Activated T-cell treated with anti-CD3 and anti-CD28 coated beads, Interleukin-2, amount 50 U/mL, for 72 hours (primary cell): Measurements from ENCODE around the gene INSC. TPM values are rescaled to one million over a fixed set of nuclear protein-coding genes. Genes with fewer than 3 reads are reported as not detected.
A peak's percentile ranks its signal among the peaks of the same experiment; 100 is the strongest.

Experiments
- ATAC-seq, 2 donors: fragments of 150-1000 bp; cut with Tn5 transposase; replicated peaks in 1 of 2; 2 replicates each; pipeline ENCODE4 v1.10.0; 2021; ENCODE audit warnings: moderate library complexity in 2 of 2, mild to moderate bottlenecking in 1 of 2
- DNase-seq, 2 donors: peaks; one replicate each; pipeline ENCODE4 v3.0.0; 2021 to 2022; ENCODE audit warnings: mixed read lengths in 1 of 2
- H3K27ac Mint-ChIP-seq: one replicate; pipeline ENCODE4 v1.8.0; 2022; ENCODE audit warnings: mild to moderate bottlenecking, moderate library complexity, mixed read lengths
- H3K27me3 Mint-ChIP-seq: one replicate; pipeline ENCODE4 v1.8.0; 2022; ENCODE audit warnings: low read depth, mixed read lengths
- H3K36me3 Mint-ChIP-seq, 2 donors: one replicate each; pipeline ENCODE4 v1.8.0; 2022; ENCODE audit warnings: mixed read lengths in 2 of 2, mild to moderate bottlenecking in 1 of 2; ENCODE audit not compliant: insufficient read depth in 2 of 2
- H3K4me1 Mint-ChIP-seq: one replicate; pipeline ENCODE4 v1.8.0; 2022; ENCODE audit warnings: low read depth, mixed read lengths
- H3K4me3 Mint-ChIP-seq, 2 donors: one replicate each; pipeline ENCODE4 v1.8.0; 2022; ENCODE audit warnings: mild to moderate bottlenecking in 2 of 2, mixed read lengths in 2 of 2, moderate library complexity in 2 of 2
- H3K9me3 Mint-ChIP-seq, 2 donors: one replicate each; pipeline ENCODE4 v1.8.0; 2022; ENCODE audit warnings: mixed read lengths in 2 of 2
- total RNA-seq, 2 donors: library from RNA; stranded (reverse); gene quantifications; one replicate each; pipeline ENCODE4 v1.2.3, GENCODE V29; 2022

The INSC gene
- total RNA-seq, 2 donors from 2014 or later: 0.96 to 3.1 TPM

- no peak overlapping the region for H3K27ac Mint-ChIP-seq
- DNase-seq: no peak
- no peaks in the 10 kb centered on the region for H3K36me3 Mint-ChIP-seq
- ATAC-seq: no peak
- H3K27me3 Mint-ChIP-seq: peaks cover 45% of the 10 kb centered on the region
- no peak overlapping the region for H3K4me3 Mint-ChIP-seq
- no peaks in the 10 kb centered on the region for H3K4me1 Mint-ChIP-seq
- H3K9me3 Mint-ChIP-seq: no peaks in the 10 kb centered on the region
These were observed 17.3 kb upstream of the INSC start for GRCh38 chr11:15097411-15097810.

DNA sequence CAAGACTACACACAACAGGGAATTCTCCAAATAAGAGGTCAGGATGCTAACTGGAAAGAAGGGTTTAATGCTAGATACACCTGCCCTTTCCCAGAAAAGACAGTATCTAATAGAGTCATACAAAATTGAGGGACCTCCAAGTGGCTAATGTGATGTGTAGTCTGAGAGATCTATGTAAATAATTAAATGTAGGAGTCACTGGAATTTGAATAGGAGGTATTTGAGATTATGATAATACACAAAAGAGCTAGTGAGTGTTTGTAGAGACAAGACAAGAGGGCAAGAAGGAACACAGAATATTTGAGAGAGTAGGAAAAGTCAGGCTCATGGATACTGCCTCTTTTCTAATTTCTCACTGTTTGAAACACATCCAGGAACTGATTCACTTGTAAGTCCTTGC, 15.5 kb upstream of the INSC start:
- Mint-ChIP-seq H3K36me3 (no peaks in the 10 kb centered on the region), H3K4me1 (no peaks in the 10 kb centered on the region), H3K27ac (no peak overlapping the region), H3K9me3 (no peaks in the 10 kb centered on the region), H3K27me3 (peaks cover 45% of the 10 kb centered on the region), H3K4me3 (no peak overlapping the region)
- no peak for DNase-seq
- ATAC-seq: no peak

GRCh38 chr11:15101072-15101709, 13.5 kb upstream of the INSC start:
- Mint-ChIP-seq H3K4me3 (no peak overlapping the region), H3K9me3 (no peaks in the 10 kb centered on the region), H3K27me3 (peaks cover 34% of the 10 kb centered on the region), H3K4me1 (no peaks in the 10 kb centered on the region), H3K27ac (no peak overlapping the region), H3K36me3 (no peaks in the 10 kb centered on the region)
- ATAC-seq (peak; percentile 53 to 63), DNase-seq (peak; percentile 53 to 55)

DNA sequence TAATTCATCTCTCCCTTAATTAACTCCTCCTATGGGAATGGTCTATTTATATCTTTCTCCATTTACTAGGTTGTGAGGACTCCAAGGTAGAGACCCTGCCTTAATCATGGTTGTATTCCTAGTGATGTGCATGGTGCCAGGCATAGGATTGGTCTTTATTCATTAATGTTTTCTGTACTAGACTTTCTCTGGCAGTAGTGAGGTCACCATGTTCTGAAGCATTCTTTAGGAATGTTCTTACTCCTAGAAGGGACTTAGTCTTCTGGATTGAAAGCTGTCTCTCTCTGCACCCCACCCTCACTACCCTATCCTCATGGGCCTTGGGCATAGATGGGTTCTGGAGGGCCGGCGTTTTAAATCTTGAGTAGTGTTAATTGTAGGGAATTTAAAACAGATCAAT, 10.6 kb upstream of the INSC start:
- Mint-ChIP-seq H3K4me1 (no peaks in the 10 kb centered on the region), H3K9me3 (no peaks in the 10 kb centered on the region)

DNA sequence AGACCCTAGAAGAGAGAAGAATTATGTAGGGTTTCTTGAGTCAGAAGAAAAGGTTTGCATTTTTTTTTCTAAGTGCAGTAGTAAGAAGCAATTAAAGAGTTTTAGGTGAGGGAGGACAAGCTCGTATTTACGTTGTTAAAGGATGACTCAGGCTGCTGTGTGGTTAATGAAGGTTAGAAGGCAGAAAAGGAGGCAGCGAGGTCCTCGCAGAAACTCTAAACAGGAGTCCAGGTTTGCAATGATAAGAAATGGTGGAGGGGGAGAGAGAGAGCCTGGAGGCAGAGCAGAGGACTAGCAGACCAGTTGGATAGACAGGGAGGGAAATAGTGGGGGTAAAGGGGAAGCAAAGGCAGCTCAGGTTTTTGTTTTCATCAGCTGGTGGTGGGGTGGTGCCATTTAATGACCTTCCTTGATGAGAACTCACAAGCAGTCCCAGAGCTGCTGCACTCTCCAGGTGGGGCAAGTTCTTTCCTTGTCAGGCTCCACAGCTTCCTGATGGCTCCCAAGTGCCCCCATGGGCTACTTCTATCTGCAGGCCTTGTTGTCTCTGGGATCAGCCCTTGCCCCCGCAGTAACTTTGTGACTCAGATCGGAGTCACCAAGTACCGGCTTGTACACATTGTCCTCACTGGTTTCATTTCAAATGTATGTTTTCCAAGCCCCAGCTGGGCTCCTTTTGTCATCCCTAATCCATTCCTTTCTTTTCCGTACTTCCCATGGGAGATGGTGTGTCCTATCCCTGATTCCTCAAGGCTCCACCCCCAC, 8.3 kb upstream of the INSC start:
- no peak for DNase-seq
- no peak for ATAC-seq
- Mint-ChIP-seq H3K27me3 (no peaks in the 10 kb centered on the region), H3K4me3 (no peak overlapping the region), H3K27ac (no peak overlapping the region), H3K4me1 (no peaks in the 10 kb centered on the region), H3K9me3 (no peaks in the 10 kb centered on the region), H3K36me3 (no peaks in the 10 kb centered on the region)

More for the DNA sequence above, 10.6 kb upstream of the INSC start:
- Mint-ChIP-seq H3K4me3 (no peak overlapping the region), H3K27me3 (peaks cover 15% of the 10 kb centered on the region), H3K27ac (no peak overlapping the region), H3K36me3 (no peaks in the 10 kb centered on the region)
- ATAC-seq: no peak
- DNase-seq: no peak

GRCh38 chr11:15107730-15108515, 6.8 kb upstream of the INSC start:
- DNase-seq (no peak), ATAC-seq (no peak)
- Mint-ChIP-seq H3K27me3 (no peaks in the 10 kb centered on the region), H3K4me3 (no peak overlapping the region), H3K4me1 (no peaks in the 10 kb centered on the region), H3K27ac (no peak overlapping the region), H3K9me3 (no peaks in the 10 kb centered on the region), H3K36me3 (no peaks in the 10 kb centered on the region)

- H3K27ac Mint-ChIP-seq: no peak overlapping the region
- H3K27me3 Mint-ChIP-seq: peaks cover 5% of the 10 kb centered on the region
- ATAC-seq (no peak), DNase-seq (no peak)
- no peak overlapping the region for H3K4me3 Mint-ChIP-seq
- no peaks in the 10 kb centered on the region for H3K9me3 Mint-ChIP-seq
- no peaks in the 10 kb centered on the region for H3K36me3 Mint-ChIP-seq
- peaks cover 7% of the 10 kb centered on the region for H3K4me1 Mint-ChIP-seq
These were observed 6.1 kb upstream of the INSC start for GRCh38 chr11:15108592-15109130.

DNA sequence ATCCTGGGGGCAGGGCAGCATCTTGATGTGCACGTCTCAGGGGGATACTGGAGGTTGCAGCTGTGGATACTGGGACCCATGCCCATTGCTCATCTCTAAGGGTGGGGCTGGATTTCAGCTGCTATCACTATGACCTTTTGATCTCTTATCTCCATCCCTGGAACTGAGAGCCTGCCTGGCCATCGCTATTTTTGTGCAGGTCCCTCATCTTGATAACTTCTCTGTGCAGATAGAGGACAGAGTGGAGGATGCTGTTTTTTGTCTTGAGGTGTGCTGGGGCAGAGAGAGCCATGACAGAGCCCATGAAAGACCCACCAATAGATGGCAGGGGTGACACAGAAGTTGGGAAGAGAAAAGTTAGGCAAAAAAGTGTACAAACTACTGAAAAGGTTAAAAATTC, 5.1 kb upstream of the INSC start:
- peaks cover 9% of the 10 kb centered on the region for H3K4me1 Mint-ChIP-seq
- no peak for DNase-seq
- ATAC-seq: no peak
- H3K4me3 Mint-ChIP-seq: no peak overlapping the region
- H3K27me3 Mint-ChIP-seq: peaks cover 13% of the 10 kb centered on the region
- no peaks in the 10 kb centered on the region for H3K36me3 Mint-ChIP-seq
- H3K9me3 Mint-ChIP-seq: no peaks in the 10 kb centered on the region
- no peak overlapping the region for H3K27ac Mint-ChIP-seq

DNA sequence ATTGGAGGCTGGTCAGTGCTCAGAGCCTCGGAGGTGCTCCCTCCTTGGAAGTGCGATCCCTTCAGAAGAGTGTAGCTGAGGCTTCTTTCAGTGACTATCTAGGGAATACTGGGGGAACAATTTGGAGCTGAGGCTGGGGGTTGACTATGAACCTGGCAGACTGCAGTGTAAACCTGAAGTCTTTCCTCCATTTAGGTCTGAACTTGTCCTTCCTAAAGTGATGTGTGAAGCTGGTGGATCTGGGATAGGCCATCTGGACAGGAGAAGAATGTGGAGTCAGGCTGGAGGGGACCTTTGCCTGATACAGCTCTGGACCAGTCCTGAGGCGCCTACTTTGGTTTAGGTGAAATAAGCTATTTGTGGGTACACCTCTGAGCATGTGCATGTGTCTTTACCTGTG, 3.5 kb upstream of the INSC start:
- DNase-seq (no peak), ATAC-seq (no peak)
- Mint-ChIP-seq H3K4me1 (peaks cover 14% of the 10 kb centered on the region), H3K36me3 (no peaks in the 10 kb centered on the region), H3K9me3 (no peaks in the 10 kb centered on the region), H3K27ac (no peak overlapping the region), H3K4me3 (no peak overlapping the region), H3K27me3 (peaks cover 27% of the 10 kb centered on the region)

- DNase-seq (no peak), ATAC-seq (no peak)
- no peak overlapping the region for H3K27ac Mint-ChIP-seq
- H3K36me3 Mint-ChIP-seq: no peaks in the 10 kb centered on the region
- peaks cover 36% of the 10 kb centered on the region for H3K27me3 Mint-ChIP-seq
- no peaks in the 10 kb centered on the region for H3K9me3 Mint-ChIP-seq
- H3K4me1 Mint-ChIP-seq: peaks cover 14% of the 10 kb centered on the region
- no peak overlapping the region for H3K4me3 Mint-ChIP-seq
These were observed 2.6 kb upstream of the INSC start for GRCh38 chr11:15112131-15112541.

DNA sequence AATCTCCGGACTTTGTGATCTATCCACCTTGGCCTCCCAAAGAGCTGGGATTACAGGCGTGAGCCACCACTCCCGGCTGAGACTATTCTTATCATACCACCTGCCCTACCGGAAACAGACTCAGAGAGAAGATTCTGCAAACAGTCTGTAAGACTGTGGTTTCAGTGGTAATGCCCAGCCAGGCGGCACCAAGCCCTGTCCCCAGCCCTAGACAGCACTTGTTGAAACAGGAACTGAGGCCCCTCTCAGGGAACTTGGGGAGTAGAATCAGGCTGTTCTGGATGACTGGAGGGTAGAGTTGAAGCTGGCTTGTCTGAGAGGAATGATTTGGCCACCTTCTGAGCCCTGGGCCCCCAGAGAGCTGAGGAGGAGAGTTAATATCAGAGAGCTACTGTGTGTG, 1.3 kb upstream of the INSC start:
- Mint-ChIP-seq H3K27me3 (peaks cover 45% of the 10 kb centered on the region), H3K4me1 (peaks cover 18% of the 10 kb centered on the region), H3K4me3 (peak overlapping the region; percentile 41 to 61), H3K9me3 (no peaks in the 10 kb centered on the region), H3K27ac (peak overlapping the region; percentile 22), H3K36me3 (no peaks in the 10 kb centered on the region)
- peak; percentile 12 to 30 for DNase-seq
- ATAC-seq: peak; percentile 69 to 75

GRCh38 chr11:15115686-15116085, 963 bp downstream of the INSC start:
- DNase-seq (no peak), ATAC-seq (no peak)
- Mint-ChIP-seq H3K36me3 (no peaks in the 10 kb centered on the region), H3K9me3 (no peaks in the 10 kb centered on the region), H3K27me3 (peaks cover 45% of the 10 kb centered on the region), H3K27ac (no peak overlapping the region), H3K4me1 (peaks cover 31% of the 10 kb centered on the region), H3K4me3 (no peak overlapping the region)

- H3K4me3 Mint-ChIP-seq: no peak overlapping the region
- H3K36me3 Mint-ChIP-seq: no peaks in the 10 kb centered on the region
- DNase-seq (no peak), ATAC-seq (no peak)
- H3K9me3 Mint-ChIP-seq: no peaks in the 10 kb centered on the region
- peaks cover 52% of the 10 kb centered on the region for H3K27me3 Mint-ChIP-seq
- no peak overlapping the region for H3K27ac Mint-ChIP-seq
- peaks cover 31% of the 10 kb centered on the region for H3K4me1 Mint-ChIP-seq
These were observed 3.0 kb downstream of the INSC start for GRCh38 chr11:15117751-15118150.
